GM12865 (cell line): Measurements from ENCODE around the gene OTOA.
"Not testable (repeated sequence)": the region's sequence is repeated elsewhere in the genome, so short reads cannot be mapped to it uniquely, and the experiment has no call there.

Experiments used
- DNase-seq: peaks from one replicate; pipeline ENCODE4 v3.0.0; 2010; ENCODE audit warnings: low read depth
- H3K4me3 ChIP-seq: 2 replicates; pipeline ENCODE4 v1.5.1; 2011; ENCODE audit warnings: mild to moderate bottlenecking, low read depth, low read length, control low read depth
- CTCF ChIP-seq: IDR thresholded peaks from 2 replicates; pipeline ENCODE4 v1.5.1; 2011; ENCODE audit warnings: low read length, control low read depth, low read depth, inconsistent platforms; ENCODE audit not compliant: insufficient read depth; ENCODE audit errors: missing control alignments

The OTOA gene

GRCh38 chr16:21643785-21644184 is 20.0 kb upstream of the OTOA start:
- no peak for DNase-seq

GRCh38 chr16:21644674-21645073 is 19.1 kb upstream of the OTOA start:
- H3K4me3 ChIP-seq, result peak overlapping the region; percentile 52
- TF ChIP-seq CTCF, result no peak
- DNase-seq, result no peak

More at GRCh38 chr16:21643785-21644184, 20.0 kb upstream of the OTOA start:
- no peak for TF ChIP-seq CTCF
- H3K4me3 ChIP-seq, result no peak overlapping the region

GRCh38 chr16:21645261-21645721 is 18.5 kb upstream of the OTOA start:
- DNase-seq, result peak; percentile 77
- H3K4me3 ChIP-seq, result peak overlapping the region; percentile 52
- TF ChIP-seq CTCF, result no peak

- peak overlapping the region; percentile 32; the same call in 1 of the 2 replicates for H3K4me3 ChIP-seq
- DNase-seq, result no peak
- TF ChIP-seq CTCF, result no peak
Measured at GRCh38 chr16:21646091-21646490, 17.7 kb upstream of the OTOA start.

GRCh38 chr16:21646721-21647561 is 16.8 kb upstream of the OTOA start:
- DNase-seq, result peak; percentile 98
- TF ChIP-seq CTCF, result no peak
- H3K4me3 ChIP-seq, result no peak overlapping the region

GRCh38 chr16:21647562-21648164 is 16.1 kb upstream of the OTOA start:
- no peak for TF ChIP-seq CTCF
- H3K4me3 ChIP-seq, result no peak overlapping the region
- DNase-seq, result no peak

- not testable (repeated sequence) for H3K4me3 ChIP-seq, DNase-seq
Measured at GRCh38 chr16:21649826-21650406, 13.9 kb upstream of the OTOA start.
